Fibroblast of pulmonary artery (primary cell): Measurements from ENCODE around the gene WBP11.
A peak's percentile ranks its signal among the peaks of the same experiment; 100 is the strongest.

Experiments used
- DNase-seq: peaks from one replicate; pipeline ENCODE4 v3.0.0-alpha.2; 2010; ENCODE audit warnings: low read depth
- H3K4me3 ChIP-seq: replicated peaks from 2 replicates; pipeline ENCODE4 v1.5.1; 2011; ENCODE audit warnings: low read depth, mild to moderate bottlenecking, control low read depth, low read length, moderate library complexity
- CTCF ChIP-seq: IDR thresholded peaks from 2 replicates; pipeline ENCODE4 v1.5.1; 2011; ENCODE audit warnings: mild to moderate bottlenecking, control low read depth, low read length, inconsistent platforms; ENCODE audit errors: missing control alignments

Gene WBP11

DNA sequence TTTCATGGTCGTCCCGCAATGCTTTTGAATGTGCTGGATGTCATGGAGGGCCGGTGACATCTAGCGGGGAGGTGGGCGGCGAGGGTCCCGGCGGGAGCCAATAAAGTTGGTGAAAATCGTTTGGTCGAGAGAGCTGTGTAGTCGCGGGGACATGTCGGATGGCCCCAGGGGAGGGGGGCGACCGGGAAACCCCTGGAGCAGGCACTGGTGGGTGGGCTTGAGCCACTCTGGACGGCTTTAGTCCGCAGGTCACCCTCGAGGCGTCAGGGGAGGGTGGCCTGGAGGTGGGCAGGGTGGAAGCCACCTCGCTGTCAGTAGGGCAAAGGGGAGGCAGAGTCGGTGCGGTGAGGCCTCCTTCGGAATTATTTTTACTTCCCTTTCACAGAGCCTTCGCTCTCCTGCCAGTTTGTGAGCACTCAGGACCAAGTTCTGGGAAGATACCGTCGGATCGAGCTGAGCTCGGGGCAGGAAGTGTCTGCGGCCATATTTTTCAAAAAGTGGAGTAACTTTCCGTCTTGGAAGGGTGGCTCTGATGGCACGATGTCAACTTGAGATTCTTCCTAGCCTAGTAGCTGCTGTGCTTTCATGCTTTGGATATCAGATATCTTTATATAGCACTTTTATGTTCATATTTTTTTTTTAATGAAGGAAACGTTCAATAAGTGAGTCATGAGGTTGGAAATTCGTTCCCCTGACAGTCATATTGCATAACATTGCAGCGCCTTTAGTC lies 28.2 kb downstream of the WBP11 start:
- H3K4me3 ChIP-seq, result peak overlapping the region; percentile 90
- no peak for TF ChIP-seq CTCF
- DNase-seq, result peak; percentile 74

GRCh38 chr12:14774074-14774905 lies 29.0 kb downstream of the WBP11 start:
- no peak for TF ChIP-seq CTCF
- H3K4me3 ChIP-seq, result peak overlapping the region; percentile 90
- DNase-seq, result peak; percentile 98

GRCh38 chr12:14773685-14774073 lies 29.6 kb downstream of the WBP11 start:
- no peak for TF ChIP-seq CTCF
- H3K4me3 ChIP-seq, result peak overlapping the region; percentile 90
- DNase-seq, result peak; percentile 21

GRCh38 chr12:14772946-14773345 lies 30.3 kb downstream of the WBP11 start:
- no peak for DNase-seq
- no peak overlapping the region for H3K4me3 ChIP-seq

GRCh38 chr12:14771651-14772137 lies 31.6 kb downstream of the WBP11 start:
- no peak overlapping the region for H3K4me3 ChIP-seq
- no peak for TF ChIP-seq CTCF
- DNase-seq, result no peak

More at GRCh38 chr12:14772946-14773345, 30.3 kb downstream of the WBP11 start:
- no peak for TF ChIP-seq CTCF

- H3K4me3 ChIP-seq, result peak overlapping the region; percentile 94
- no peak for TF ChIP-seq CTCF
- DNase-seq, result peak; percentile 97
These were observed 32.5 kb downstream of the WBP11 start for GRCh38 chr12:14770496-14771461.
